ENCODE measurements around the gene NKX1-1.
"Not testable (repeated sequence)": the region's sequence is repeated elsewhere in the genome, so short reads cannot be mapped to it uniquely, and the experiment has no call there.

Gene NKX1-1

DNA sequence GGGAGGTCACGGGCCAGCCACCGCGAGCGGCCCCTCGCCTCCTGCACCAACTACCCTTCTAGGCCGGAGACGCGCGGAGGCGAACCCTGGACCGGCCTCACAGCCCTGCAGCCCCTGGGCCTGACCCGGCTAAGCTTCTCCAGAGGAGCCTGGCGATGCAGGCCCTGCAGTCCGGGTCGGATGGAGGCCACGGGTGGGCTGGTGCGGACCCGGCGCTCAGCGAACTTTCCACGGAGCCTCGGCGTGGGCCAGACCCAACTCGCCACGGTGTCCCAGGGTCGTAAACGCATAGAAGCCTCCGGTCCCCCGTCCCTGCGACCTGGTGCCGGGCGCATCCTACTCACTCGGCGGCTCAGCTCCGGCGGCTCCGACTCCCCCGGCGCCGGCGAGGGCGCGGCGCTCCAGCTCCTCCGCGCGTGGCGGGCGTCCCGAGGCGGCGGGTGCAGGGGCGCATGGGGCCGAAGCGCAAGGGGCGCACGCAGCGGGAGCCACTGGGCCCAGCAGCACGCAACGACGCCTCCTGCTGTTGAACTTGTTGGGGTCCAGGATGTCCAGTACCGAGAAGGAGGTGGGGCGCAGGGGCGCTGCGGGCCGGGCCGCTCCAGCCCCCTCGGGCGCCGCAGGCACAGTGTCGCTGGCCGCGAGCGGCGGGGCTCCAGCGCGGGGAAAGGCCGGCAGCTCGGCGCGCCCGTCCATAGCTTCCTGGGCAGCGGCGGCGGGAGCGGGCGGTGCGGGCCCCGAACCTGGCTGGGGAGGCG is 427 bp downstream of the NKX1-1 start:
- no peak for DNase-seq

DNA sequence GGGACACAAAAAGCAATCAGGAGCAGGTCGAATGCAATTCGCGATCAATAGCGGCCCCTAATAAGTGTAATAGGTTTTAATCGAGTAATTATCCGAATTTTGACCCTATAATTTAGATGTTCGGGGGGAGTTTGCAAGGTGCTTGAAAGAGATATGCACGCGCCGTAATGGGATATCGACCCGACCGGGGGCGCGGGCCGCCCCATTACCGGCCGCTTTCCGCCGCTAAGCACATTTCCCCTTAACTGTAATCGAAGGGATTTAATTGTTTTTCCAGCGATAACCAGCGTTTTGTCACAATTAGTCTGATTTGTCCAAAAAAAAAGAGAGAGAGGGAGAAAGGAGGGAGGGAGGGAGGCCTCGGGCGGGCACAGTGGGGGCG is 997 bp downstream of the NKX1-1 start:
- no peak for DNase-seq

DNA sequence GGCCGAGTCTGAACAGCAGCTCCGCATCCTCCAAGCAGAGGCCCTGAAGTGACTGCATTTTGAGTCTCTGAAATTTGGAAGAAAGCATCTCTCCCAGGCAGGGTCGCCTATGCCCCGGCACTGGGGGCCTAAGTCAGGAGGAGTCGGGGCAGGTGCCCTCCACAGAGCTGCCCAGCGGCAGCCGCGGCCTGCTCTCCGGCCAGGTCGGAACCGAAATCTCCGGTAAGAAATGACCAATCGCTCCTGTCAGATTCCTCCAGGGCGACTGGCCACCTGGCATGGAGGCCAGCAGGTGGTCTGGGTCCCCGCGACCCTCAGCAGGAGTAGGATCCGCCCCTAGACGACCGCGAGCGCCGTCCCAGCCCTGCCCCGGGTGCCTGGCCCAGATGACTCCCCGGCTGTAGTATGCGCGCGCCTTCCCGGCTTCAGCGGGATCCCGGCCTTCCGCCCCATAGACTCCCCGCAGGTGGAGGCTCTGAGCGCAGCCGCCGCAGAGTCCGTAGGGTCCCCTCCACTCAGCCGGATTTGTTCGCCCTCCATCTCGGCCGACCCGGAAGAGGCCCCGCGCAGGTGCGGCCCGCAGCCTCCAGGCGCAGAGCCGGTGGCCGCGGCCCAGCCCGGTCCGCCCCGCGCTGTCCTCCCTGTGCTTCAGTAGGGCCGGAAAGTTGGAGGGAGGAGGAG is 1.5 kb downstream of the NKX1-1 start:
- DNase-seq = no peak

DNA sequence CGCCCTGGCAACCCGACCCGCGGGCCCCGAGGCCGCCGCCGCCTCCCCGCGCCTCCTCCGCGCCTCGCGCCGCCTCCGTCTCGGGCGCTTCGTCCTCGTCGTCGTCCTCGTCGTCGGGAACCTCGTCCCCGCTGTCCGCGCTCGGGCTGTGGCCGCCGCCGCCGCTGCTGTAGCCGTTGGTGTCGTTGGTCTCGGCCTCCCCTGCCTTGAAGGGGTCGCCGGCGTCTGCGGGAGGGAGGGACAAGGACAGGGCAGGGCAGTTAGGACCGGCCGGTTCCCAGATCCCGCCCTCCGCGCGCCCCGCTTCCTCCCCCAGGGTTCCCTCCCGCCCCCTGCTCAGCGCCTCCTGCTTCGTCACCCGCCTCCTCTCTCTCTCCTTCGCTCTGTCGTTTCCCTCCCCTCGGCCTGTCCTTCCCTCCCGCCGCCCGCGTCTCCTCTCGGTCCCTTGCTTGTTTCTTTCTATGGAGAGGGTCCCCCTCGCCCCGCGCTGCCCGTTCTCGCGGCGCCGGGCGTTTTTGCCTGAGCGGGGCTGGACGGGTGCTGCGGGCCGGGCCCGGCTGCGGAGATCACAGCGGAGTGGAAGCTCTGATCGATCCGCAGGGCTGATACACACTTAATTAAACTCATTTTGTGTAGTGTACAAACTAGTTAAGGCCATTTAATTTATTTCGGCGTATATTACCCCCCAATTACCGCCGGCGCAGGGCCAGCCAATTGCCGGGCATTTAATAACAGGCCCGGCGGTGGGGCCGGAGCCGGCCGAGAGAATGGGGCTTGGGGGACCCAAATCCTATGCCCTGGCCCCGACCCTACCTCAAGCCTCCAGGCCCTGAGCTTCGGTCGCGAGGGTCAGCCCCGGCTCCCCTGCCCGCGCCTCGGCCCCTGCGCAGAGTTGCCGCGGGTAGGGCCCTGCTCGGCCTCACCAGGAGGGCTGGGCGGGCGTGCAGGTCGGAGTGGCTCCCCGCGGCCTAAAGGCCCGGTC is 2.4 kb downstream of the NKX1-1 start:
- no peak for DNase-seq

DNA sequence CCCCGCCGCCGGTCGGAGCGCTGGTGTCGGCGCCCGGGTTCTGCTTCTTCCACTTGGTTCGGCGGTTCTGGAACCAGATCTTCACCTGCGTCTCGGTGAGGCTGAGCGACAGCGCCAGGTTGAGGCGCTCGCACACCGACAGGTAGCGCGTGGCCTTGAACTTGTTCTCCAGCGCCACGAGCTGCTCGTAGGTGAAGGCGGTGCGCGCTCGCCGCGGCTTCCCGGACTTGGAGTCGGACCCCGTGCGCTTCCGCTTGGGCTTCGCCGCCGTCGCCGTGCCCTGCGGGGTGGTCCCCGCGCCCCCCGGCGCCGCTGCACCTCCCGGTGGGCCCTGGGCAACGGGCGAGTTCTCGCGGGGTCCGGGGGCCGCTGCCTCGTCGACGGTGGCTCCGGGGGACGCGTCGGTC is 3.1 kb downstream of the NKX1-1 start:
- DNase-seq = no peak

DNA sequence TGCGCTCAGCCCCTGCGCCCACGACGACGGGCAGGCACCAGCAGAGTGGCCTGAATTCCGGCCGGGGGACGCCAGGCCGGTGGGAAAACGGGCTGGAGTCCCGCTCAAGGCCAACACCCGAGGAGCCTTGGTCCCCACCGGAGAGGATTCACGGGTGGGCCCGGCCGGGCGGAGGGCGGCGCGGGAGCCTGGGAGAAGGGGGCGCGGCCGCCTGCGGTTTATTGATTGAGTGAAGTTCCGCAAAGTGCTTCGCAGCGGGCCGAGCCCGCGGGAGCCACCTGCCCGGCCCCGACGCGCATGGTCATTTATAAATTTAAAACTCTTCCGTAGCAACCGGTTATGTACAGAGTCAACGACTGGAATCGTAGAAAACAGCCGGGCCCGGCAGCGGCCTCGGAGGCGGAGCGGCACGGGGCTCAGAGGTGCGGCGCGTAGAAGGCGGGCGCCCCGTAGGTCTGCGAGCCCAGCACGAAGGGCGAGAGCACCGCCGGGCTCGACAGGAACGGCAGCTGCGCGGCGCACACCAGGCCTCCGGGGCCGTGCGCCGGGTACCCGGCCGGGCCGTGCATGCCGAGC is 3.6 kb downstream of the NKX1-1 start:
- no peak for DNase-seq

DNA sequence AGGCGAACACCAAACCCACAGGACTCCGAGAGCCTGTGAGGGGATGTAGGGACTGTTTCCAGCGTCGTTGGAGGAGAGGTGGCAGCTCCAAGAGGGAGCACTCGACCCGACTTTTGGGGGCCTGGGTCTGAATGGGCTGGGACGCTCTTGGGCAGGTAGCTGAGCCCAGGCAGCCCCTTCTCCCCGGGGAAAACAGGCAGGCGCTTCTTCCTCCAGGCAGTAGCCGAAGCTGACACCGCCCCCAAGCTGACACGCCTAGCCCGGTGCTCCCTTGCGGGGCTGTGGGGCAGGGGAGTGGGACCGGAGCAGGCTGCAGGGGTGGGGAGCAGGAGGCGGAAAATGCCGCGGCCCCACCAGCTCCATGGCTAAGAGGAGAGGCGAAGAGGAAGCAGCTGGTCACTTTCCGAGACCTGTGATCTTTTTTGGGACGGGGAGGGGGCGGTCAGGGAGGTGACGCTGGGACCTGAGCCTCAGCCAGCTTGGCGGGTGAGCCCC is 4.2 kb downstream of the NKX1-1 start:
- DNase-seq = no peak

DNA sequence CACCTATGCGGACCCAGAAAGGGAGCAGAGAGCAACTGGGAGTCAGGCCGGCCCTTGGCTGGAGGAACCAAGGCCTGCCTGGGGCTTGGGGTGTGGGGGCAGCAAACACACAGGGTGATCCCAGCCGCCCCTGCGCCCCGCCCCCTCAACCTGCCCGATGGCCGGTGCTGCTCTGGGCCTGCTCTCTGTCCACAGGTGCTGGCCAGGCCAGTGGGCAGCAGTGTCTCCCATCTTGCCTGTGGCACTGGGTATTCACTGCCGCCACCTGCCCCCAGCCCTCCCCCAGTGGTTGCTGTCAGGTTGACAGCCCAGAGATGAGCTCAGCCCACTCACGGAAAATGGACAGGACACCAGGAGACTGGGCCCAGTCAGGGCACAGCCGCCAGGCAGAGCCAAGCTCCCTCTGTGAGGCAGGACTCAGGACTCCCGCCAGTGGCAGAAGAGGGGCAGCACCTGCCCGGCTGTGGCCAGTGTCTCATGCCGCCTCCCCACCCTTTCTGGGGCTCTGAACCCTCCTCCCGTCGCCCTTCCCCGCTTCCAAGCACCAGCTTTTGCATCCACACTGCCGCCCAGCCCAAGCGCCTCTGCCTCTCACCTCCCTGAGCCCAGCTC is 4.7 kb downstream of the NKX1-1 start:
- DNase-seq = no peak

DNA sequence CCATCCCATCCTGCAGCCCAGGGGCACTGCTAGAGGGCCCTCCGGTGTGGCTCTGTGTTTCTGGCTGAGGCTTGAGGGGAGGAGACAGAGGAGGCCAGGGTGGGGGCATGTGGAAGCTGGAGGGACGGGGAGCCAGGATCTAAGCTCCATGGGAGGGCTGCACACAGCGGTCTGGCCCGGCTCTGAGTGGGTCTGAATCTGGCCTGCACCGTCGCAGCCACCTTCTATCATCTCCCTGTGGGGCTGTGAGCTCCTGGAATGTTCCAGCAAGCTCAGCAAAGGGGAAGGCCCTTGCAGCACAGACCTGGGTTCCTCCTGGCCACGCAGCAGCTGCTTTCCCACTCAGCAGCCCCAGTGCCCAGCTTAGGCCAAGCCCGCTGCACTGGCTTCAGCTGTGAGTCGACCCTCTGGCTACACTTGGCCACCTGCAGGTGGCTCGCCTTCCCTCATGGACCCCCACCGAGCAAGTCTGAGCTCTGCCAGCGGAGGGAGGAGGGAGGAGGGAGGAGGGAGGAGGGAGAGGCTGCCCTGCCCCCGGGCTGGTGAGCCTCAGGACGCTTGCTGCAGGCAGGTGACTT is 5.3 kb downstream of the NKX1-1 start:
- DNase-seq = no peak

DNA sequence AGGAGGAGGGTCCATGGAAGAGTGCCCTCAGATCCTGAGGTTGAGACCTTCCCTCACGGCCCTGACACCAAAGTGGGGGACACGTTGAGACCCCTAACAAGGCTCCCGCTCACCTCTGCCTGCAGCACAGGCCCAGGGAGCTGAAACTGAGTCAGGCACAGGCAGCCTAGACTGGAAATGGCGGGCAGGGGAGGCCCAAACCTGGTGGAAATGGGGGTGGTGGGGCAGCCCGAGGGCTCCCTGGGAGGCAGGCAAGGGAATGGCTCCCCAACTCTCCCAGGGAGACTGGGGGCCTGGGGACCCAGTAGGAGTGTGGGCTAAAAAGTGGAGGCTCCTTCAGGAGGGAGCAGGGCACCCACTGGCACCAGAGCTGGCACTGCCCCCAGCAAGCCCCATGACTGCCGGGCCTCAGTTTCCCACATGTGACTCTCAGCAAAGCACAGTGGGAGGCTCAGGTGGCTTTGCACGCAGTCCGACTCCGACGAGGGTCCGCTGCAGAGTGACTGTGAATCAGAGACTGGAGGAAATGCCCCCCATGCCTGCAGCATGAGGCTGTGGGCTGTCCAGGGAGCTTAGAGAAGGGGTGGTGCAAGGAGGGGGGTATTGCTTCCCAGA is 5.9 kb downstream of the NKX1-1 start:
- no peak for DNase-seq

DNA sequence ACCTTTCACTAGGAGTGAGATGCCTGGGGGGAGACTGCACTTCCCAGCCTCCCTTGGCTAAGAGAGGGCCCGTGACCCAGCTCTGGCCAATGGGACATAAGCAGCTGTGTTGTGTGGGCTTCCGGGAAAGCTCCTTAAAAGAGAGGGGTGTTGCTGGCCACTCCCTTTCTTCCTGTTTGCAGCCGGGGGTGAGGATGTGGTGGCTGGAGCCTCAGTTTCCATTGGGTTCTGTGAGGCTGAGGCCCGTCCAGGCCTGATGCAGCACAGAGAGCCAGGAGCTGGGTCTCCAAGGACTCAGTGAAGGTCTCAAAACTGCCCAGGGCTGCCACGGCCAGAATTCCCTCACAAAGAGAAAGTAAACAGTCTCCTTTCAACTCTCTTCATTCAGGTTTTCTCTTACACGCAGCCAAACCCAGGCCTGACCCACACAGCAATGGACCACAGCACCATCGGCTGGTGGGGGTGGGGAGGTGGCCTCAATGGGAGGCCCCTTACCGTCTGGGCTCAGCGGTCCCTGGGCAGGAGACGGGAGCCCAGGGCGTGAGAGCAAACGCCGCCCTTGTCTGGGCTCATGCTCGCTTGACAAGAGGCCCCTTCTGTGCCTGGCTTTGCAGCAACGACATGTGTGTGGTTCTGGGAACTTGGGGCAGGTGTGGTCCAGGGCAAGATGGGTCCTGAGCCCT is 6.6 kb downstream of the NKX1-1 start:
- no peak for DNase-seq

DNA sequence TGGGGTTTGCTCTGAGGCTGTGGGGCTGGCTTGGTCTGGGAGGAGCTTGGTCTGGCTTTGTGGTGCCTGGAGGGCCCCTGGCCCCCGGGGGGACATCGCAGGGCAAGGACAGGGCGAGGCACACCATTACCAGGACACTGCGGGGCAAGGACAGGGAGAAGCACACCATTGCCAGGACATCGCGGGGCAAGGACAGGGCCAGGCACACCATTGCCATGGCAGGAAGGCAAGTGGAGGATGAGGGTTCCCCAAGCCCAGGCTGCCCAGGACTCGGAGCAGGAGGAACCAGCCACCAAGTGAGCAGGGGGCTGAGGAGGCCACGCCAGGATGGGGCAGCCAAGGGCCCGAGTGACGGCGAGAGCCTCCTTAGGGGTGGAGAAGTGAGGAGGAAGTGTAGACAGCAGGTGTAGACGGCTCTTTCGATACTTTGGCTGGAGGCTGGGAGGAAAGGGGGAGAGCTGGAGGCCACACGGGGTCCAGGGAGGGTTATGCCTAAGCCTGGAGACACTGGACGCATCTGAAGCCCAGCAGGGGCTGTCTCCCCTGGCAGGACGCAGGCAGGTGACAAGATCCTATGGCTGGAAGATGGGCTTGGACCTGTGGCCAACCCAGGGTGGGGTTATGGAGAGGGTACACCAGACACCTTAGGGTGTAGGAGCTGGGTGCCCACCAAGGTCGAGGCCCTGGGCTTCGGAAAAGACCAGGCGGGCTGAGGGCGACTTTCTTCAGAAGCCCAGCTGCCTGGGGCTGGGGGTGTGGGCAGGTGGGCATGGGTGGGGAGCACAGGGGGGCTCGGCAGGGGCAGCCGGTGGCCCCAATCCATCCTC is 7.3 kb downstream of the NKX1-1 start:
- no peak for DNase-seq

DNA sequence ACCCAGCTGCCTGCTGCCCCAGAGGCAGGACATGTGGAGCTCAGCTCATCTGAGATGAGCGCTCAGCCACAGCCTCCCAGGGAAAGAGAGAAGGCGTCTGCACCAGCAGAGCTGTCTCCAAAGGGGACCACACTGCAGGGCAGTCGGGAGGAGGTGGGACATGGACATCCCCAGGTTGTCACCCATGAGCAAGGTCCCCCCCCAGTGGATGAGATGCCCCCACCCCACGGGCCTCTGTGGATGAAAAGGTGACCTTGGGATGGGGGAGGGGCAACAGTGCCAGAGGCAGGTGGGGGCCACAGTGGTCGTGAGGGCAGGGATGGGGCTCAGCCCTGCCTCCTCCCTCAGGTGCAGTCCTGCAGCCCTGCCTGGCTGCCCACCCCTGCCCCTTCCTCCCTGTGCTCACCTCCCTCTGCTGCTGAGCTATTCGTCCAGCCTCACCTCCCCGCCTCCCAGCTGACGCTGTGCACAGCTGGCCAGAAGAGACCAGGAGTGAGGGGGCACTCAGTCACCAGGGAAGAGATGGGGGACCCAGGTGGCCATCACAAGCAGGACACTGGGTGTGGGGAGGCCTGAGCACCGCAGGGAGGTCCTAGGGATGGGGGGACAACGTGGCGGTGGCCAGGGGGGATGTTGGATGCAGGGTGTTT is 9.3 kb downstream of the NKX1-1 start:
- DNase-seq = no peak

DNA sequence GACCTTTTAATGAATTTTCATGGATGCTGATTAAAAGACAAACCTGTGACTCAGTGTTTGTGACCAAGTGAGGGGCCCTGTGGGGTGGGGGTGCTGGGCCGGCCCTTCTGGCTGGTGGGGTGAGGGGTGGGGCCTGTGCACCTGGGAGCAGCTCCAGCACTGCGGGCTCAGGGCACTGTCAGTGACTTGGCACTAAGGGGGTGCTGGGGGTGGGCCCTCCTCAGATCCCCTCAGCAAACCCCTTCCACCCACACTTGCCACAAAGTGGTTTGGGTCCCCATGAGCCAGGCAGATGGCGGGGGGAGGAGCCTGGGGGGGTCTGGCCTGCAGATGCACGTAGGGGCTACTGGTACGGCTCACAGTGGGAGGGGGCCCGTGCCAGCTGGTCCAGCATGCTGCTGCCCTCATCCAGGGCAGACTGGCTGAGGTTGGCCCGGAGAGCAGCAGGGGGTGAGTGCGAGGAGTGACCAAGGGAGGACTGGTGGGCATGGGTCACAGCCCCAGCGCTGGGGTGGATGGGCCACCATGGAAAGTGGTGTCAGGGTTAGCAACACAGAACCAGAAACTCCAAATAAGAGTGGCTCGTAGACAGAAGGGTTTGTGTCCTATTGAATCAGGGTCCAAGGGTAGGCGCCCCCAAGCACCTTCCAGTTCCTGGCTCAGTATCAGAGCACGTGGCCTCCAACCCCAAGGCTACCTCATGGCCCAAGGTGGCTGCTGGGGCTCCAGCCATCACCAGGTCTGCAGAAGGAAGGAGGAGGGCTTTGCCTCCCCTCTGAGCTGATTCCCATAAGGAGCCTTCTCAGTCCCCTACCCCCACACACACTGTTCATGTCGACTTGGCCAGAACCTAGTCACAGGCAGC is 10.1 kb downstream of the NKX1-1 start:
- DNase-seq = no peak

DNA sequence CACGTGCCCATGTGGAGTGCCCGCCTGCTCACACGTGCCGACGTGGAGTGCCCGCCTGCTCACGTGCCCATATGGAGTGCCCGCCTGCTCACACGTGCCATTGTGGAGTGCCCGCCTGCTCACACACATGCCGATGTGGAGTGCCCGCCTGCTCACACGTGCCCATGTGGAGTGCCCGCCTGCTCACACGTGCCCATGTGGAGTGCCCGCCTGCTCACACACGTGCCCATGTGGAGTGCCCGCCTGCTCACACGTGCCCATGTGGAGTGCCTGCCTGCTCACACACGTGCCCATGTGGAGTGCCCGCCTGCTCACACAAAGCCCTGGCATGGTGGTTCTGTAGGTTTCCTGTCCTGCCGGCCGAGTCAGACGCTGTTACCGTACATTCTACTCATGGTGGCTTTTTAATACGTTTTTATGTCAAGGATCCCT is 10.8 kb downstream of the NKX1-1 start:
- DNase-seq = not testable (repeated sequence)

DNA sequence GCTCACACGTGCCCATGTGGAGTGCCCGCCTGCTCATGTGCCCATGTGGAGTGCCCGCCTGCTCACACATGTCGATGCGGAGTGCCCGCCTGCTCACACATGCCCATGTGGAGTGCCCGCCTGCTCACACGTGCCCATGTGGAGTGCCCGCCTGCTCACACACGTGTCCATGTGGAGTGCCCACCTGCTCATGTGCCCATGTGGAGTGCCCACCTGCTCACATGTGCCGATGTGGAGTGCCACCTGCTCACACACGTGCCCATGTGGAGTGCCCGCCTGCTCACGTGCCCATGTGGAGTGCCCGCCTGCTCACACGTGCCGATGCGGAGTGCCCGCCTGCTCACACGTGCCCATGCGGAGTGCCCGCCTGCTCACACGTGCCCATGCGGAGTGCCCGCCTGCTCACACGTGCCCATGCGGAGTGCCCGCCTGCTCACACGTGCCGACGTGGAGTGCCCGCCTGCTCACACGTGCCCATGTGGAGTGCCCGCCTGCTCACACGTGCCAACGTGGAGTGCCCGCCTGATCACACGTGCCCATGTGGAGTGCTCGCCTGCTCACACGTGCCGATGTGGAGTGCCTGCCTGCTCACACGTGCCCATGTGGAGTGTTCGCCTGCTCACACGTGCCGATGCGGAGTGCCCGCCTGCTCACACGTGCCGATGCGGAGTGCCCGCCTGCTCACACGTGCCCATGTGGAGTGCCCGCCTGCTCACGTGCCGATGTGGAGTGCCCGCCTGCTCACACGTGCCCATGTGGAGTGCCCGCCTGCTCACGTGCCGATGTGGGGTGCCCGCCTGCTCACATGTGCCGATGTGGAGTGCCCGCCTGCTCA is 11.5 kb downstream of the NKX1-1 start:
- not testable (repeated sequence) for DNase-seq
